Stimulated activated CD4-positive, alpha-beta T cell treated with anti-CD3 and anti-CD28 coated beads, Interleukin-2, amount 100 ng/mL, for 4 hours (primary cell): Measurements from ENCODE around the gene CD7.

Experiments used
- DNase-seq: peaks from one replicate; pipeline ENCODE4 v3.0.0-alpha.2; 2020; ENCODE audit warnings: low read depth

Gene CD7

GRCh38 chr17:82346342-82347300, 29.2 kb upstream of the CD7 start:
- no peak for DNase-seq

- DNase-seq, result no peak
These were observed 28.0 kb upstream of the CD7 start for GRCh38 chr17:82345151-82345976.

GRCh38 chr17:82344175-82344907, 26.9 kb upstream of the CD7 start:
- DNase-seq, result no peak

GRCh38 chr17:82343560-82343959, 26.2 kb upstream of the CD7 start:
- no peak for DNase-seq

- DNase-seq, result no peak
These were observed 25.1 kb upstream of the CD7 start for GRCh38 chr17:82342361-82343079.

- DNase-seq, result no peak
These were observed 22.5 kb upstream of the CD7 start for GRCh38 chr17:82339634-82340580.

- DNase-seq, result no peak
These were observed 21.6 kb upstream of the CD7 start for GRCh38 chr17:82338858-82339633.

- no peak for DNase-seq
These were observed 17.4 kb upstream of the CD7 start for GRCh38 chr17:82334622-82335394.

GRCh38 chr17:82334204-82334621, 16.8 kb upstream of the CD7 start:
- no peak for DNase-seq

GRCh38 chr17:82333279-82334171, 16.1 kb upstream of the CD7 start, which contains the start of gene SECTM1:
SECTM1 (minus strand) TSS chr17:82333766; CDS start chr17:82327240, 6,526 bp downstream.
- DNase-seq, result no peak

- no peak for DNase-seq
These were observed 15.4 kb upstream of the CD7 start for GRCh38 chr17:82332669-82333278.

- no peak for DNase-seq
These were observed 14.0 kb upstream of the CD7 start for GRCh38 chr17:82331345-82331939.

GRCh38 chr17:82330322-82331239, 13.2 kb upstream of the CD7 start:
- DNase-seq, result no peak

GRCh38 chr17:82329683-82330321, 12.4 kb upstream of the CD7 start:
- DNase-seq, result no peak

GRCh38 chr17:82328994-82329507, 11.6 kb upstream of the CD7 start:
- no peak for DNase-seq
